Middle frontal gyrus (tissue), 1 donor: ENCODE data around the gene PAX2.

ENCODE experiments used
- DNase-seq: peaks from one replicate; pipeline ENCODE4 v3.0.0-alpha.2; 2015; ENCODE audit warnings: low spot score; ENCODE audit errors: extremely low spot score

PAX2 gene

DNA sequence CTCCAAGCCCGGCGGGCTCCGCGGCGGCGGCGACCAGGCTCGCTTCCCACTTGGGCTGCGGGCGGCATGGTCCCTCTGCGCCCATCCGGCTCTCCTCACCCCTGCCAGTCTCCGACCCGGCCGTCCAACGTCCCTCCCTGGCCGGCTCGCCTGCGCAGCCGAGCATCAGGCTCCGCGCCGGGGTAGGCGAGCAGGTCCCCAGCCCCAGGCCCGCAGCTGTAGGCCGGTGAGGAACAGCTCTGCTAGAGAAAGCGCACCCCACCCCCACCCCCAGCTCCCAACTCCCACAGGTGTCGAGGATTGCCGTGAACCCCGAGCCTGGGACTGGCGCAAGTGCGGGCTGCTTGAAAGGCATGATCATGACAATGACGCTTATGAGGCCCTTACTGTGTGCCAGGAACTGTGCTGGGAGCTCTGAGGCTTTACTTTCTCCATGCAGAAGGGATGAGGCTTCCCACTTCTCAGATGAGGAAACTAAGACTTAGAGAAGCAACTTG is 20.8 kb upstream of the PAX2 start:
- DNase-seq = no peak

DNA sequence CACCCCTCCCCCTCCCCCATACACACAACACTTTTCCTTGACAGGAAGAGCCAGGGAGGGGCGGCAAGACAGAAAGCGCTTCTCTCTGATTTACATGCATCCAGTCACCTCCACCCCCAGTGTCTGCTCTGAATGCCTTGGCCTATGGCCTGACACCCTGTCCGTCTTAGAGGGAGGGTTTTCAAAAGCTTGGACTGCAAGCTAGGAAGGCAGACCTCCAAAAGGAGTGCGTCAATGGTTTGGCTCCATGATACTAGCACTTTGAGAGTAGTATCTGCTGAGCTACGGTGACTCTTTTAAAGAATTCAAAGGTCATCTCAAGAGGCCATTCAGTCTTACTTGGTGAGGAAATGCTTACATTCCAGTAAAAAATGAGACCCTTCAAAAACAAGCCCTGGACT is 20.3 kb upstream of the PAX2 start:
- DNase-seq = no peak

DNA sequence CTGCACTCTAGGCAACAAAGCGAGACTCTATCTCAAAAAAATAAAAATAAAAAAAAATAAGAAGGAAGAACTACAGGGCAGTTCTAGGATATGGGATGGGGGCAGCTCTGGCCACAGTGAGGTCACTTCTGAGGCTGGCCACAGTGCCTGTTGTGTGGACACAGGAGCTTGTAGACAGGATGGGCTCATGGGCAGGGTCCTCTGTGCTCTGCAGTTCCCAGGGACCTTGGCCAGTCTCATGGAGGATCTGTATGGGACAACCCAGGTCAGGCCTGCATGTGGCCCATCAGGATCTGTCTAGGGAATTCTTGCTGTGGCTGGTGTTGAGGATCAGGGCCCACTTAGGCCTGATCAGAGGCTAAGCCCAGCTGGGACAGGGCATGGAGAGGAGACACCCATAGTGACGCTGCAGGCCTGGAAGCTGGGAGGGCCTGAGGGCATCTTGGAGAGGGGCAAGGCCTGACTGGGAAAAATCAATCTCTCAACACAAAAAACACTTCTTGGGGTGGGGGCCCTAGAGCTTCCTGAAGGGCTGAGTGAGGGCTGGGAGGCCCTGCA is 19.4 kb upstream of the PAX2 start:
- no peak for DNase-seq

DNA sequence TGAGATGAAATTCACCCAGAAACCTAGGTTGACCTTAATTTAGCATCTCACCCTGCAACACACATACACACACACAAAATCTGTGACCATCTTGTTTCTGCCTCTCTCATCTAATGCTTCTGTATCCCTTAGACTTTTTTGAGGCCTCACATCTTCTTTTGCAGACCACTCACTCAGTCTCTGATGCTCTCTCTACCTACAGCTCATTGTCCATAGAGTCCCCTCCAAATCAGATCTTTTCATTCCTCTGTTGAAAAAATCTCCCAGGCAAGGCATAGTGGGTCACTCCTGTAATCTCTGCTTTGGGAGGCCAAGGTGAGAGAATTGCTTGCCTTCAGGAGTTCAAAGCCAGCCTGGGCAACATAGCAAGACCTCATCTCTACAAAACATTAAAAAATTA is 17.6 kb upstream of the PAX2 start:
- DNase-seq = no peak

DNA sequence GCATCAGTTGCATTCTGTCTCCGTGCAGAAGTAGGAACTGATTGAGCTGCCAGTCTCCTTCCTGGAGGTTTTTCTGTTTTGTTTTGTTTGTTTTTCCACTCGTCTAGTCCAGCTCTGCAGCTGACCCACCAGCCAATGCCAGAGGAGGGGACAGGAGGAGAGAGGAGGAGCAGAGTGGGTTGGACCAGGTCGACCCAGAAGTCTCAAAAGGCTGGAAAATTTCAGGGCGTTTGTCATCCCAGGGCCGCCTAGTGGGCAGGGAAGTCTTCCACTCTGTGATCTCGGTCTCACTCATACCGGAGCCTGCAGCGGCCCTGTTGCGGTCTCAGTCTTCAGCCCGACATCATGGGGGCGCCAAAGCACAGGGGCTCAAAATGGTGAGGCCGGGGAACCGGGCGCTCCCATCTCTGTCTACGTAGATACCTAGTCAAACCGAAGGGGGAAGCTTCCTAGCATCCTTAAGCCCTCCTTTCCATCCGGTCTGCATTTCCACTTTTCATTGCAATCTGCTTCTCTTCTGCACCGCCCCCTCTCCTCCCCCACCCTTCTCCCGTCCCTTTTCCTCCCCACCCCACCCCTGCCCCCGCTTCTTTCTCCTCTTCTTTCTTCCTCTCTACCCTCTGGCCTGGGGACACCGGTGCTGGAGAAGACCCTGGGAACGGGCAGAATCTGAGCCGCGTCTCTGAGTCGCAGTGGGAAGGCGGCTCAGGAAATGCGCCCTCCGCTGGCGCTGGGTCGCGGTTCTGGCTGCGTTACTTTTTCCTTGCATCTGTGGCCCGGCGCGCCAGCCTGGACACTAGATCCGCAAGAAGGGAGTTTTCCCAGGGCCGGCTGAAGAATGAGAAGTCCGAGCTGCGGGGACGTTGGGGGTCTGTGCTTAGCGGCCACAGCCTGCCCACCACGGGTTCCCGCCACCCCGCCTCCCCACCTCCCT is 16.2 kb upstream of the PAX2 start:
- DNase-seq = no peak

DNA sequence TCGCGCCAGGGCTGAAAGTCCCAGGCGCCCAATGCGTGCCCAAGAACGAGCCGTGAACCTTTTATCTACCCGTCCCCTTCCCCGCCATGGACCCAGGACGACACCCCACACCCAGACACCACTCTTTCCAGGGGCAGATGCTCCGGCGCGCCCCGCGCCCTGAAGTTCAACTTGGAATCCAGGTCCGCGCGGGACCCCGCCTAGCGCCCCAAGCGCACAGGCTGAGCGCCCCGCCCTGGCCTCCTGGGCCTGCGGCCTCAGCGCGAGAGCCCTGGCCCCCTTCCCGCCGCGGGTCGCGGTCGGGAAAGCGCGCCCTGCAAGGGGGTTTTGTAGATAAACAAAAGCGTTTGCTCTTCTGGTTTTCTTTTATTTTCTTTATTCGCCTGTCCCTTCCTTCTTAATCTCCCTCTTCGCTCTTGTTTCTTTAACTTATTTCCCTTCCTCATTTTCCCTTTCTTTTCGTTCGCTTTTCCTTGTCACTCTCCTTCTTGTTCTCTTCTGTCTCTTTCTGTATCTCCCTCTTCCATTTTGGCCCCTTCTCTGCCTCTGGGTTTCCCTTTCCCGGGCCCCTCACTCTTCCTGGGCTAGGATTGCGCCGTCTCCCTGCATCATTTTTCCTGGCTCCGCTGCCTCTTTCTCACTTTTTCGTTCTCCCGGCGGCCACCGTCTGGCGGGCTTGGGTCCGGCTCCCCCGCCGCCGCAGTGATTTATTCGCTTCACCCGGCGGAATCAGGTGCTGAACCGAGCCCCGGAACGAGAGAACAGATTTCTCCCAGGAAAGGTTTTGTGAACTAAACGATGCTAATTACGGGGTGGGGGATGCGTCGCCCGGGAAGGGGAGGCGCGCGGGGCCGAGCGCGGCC is 15.3 kb upstream of the PAX2 start:
- DNase-seq = no peak

DNA sequence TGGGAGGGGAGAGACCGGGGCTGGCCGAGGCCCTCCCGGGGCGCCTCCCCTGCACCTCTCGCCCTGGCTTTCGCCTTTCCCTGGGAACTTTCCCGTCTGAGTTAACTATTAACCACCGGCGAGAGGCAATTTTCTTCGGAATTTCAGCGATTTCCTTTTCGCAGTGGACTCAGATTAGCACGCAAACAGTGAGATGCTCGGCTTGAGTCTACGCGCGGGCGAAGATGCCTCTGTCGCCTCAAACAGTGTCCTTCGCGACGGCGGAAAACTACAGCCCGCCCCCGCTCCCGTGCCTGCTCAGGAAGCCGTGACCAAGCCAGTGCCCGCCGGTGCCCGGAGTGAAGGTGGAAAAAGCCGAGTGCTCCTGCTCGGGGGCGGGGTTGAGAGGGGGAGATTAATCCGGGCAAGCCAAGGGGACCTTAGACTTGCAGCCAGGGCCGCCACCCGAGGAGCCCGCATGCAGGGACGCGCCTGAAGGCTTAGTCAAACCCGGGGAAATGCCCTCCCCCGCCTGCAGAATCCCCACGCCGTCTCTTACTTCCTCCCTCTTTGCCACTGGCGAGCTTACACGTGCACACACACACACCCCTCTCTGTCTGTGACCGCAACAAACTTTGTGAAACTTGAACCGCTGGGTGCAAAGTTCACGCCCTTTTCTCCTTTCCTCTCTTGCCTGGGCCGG is 14.5 kb upstream of the PAX2 start:
- DNase-seq = no peak

DNA sequence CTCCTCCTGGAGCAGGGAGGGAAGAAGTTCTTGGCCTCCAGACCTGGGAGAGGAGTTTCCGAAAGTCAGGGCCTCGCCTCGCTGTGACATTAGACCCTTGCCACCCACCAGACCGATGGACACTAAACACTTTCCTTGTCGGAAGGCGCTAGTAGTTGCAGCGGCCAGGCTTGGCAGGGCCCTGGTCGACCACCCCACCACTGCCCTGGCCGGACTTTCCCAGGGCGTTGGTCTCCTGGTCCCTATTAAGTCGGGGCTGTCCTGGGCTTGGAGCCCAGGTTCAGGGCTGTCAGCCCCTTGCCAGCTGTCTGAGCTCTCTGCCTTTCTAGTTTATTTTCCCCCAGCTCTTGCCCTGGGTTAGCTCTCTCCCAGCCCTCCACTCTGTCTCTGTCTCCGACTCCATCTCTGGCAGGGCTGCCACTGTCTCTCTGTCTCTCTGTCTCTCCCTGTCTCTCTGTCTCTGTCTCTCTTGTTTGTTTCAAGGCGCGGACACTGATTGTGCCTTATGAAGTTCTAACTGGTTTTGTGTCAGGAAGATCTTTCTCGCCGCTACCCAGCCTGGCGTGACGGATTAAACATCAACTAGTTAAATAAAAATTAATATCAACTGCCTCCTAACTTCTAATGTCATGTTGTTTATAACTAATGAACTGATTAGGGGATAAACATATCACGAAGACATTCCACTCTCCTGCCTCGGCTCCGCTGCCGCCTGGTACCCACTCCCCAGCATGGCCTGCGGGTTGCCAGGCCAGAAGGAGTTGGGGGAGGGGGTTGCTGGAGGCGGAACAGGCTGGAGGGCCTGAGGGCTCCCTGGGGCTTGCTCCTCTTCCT is 13.8 kb upstream of the PAX2 start:
- no peak for DNase-seq

DNA sequence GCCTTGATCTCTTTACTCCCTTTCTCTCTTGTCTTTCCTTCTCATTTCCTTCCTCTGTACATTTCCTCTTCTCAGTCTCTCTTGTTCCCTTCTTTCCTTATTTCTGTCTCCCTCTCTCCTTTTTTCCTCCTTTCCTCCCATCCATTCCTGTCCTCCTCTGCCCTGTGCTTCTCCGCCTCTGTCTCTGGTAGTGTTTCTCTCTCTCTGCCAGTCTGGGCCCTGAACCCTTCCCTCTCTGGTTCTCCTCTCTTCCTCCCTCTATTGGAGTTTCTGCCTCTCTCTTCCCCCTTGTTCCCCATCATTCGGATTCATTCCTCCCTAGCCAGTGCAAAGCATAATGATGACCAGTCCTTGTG is 13.2 kb upstream of the PAX2 start:
- DNase-seq = no peak

DNA sequence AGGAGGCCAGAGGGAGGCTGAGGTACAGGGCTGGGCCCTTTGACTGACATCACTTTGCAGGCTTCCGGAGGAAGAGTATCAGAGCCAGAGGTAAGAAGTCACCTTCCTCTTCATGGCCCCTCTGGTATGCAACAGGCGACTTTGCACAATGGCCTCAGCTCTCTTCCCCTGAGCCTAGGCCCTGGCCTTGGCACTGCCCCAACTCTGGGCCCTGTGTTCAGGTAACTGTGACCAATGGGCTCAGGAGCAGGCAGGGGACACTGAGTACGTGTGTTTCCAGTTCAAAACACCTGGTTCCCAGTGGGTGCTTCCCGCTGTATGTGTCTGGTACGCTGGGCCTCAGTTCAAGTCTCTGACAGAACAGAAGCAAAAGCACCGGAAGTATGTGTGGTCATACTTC is 12.1 kb upstream of the PAX2 start:
- no peak for DNase-seq

DNA sequence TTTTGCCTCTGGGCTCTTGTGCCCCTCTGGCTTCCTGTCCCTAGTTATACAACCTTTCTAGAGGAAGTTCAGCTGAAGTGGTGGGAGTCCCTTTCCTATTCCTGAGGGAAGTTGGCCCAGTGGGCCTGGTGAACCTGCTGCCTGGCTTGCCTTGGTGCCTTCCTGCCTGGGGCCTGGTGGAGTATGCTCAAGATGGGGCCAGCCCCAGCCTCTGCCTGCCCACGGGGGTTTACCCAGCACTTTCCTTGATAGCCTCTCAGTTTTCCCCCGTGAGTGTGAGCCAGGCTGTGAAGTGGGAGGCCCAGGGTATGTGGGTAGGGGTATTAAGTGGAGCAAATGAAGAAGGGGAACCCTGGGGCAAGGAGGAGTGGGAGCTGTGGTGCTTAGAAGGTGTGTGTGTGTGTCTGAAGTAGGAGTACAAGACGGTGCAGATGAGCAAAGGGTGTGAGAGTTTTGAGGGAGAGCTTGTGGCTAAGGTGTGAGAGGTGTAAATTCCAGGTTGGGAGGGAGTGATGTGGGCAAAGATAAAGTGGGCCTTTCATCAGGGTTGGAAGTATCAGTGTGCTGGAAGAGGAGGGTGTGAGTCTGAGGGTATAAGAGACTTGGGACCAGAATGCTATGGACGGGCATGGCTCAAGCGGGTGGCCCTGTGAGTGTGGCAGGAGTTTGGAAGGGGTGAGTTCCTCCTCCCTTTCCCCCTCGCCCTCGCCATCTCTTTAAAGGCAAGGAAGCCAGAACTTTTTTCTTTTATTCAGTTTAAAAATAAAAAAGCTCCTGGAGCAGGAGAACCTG is 10.9 kb upstream of the PAX2 start:
- no peak for DNase-seq

DNA sequence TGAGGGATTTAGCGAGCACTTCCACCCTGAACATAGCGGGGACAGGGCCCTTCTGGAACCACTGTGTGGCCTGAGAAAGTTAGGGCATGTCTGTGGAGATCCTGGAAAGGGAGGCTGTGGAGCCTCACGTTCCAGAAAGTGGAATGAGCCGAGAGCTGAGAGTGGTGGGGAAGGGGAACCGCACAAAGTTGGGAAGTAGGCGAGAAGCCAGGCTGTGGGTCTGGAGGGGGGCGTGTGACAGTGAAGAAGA is 10.4 kb upstream of the PAX2 start:
- DNase-seq = no peak

DNA sequence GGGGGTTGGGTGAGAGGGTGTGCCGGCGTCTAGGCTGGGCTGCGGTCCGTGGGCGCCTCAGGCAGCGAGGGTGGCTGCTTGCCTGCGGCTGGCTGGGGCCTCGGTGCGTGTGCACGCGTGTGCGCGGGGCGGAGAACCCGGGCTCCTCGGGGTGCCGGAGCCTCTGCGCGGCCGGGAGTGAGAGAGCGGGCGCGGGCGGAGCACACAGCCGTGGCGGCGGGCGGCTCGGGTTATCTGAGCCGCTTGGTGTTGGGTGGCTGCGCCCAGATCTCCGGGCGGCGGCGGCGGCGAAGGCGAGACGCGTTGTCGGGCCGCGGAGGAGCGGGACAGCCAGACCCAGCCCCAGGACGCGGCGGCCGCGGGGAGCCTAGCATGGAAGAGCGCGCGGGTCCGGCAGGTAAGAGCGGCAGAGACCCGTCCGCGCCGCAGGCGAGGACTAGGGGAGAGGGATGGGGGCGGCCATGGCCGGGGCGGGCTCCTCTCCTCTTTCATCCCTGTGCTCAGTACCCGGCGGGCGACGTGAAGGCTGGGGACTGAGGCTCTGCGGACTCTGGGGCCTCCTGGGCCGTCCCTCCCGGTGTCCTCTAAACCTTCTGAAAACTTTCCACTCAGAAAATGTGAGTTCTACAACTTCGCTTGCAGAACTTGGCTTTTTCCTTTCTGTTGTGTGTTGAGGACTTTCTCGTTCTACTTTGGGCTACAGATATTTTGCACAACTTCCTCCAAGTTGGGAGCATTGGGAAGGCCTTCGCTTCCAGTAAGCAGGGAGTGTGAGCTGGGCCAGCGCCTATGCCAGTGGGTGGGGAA is 9.8 kb upstream of the PAX2 start:
- DNase-seq = no peak

DNA sequence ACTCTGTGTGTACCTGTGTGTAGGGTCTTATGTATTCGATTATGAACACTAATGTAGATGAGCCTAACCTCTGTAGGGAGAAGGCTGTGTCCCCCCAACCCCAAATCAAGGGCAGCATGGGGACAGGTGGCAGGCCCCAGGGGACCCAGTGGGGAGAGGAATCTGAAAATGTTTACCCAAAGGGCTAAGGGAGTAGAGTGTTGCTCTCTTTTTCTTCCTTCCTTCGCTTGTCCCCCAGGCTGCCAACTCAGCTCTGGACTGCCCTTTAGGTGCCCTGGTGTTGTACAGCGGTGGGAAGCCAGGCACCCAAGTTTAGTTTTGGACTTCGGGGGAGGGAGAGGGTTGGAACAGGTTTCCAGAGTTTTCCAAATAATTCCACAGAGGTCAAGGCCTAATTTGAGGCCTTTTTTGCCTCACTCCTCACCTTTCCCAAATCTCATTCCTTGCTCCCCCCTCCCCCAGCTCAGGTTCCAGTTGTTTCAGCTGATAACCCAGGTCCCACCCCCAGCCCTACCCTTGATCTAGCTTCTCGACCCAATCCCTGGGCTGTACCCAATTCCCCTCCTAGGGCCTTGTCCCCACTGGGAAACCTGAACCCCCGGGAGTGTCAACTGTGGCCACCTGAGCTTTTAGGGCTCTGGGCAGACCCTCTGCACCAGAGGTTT is 9.1 kb upstream of the PAX2 start:
- no peak for DNase-seq

DNA sequence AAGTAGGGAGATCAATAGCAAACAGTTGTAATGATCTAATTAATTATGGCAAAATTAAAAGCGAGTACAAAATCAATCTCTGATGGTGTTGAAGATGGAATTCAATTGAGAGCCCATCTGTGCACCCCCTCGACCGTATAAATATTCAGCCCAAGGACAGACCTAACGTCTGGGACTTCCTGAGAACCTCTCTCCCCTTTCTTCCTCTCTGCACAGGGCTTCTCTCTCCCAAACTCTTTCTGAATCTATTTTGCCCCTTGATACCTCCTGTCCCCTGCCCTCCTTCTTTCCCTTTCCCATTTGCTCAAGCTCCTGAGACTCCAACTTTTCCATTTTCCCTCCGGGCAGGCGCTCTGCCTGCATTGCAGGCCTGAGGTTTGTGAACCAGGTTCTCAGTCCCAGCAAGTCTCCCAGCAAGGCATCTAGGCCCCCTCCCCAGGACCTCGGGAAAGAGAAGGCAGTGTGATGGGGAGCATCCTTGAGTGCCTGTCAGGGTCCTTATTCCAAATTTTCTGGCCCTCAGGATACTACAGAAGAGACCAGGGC is 8.5 kb upstream of the PAX2 start:
- no peak for DNase-seq

DNA sequence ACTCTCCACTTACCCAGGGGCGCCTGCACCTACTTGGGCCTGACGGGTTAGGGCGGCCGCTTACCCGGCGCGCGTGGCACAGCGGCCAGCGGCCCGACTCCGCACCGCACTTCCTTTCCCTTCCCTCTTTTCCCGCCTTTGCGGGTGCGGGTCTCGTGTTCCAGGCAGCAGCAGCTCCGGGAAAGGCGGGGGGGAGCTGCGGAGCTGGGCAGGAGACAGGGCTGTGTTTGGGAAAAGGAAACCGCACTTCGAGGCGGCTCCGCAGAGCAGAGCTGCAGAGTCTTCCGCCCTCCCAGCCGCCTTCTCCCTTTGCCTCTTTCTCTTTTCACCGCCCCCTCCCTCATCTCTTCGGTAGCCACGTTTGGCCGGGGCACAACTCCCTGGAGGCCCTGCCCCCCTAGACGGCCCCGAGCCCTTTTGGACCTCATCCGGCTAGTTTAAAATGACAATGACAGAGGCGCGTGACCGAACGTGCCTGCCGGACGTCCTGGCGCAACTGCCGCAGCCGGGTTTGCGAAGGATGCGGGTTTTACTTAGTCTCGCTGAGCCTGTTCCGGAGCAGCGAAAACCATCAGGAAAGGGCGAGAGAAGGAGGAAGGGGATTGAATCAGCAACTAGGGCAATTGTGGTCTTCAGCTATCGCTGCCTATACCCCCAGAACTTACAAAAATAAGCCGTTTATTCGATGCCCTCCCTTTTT is 7.9 kb upstream of the PAX2 start:
- DNase-seq = no peak

DNA sequence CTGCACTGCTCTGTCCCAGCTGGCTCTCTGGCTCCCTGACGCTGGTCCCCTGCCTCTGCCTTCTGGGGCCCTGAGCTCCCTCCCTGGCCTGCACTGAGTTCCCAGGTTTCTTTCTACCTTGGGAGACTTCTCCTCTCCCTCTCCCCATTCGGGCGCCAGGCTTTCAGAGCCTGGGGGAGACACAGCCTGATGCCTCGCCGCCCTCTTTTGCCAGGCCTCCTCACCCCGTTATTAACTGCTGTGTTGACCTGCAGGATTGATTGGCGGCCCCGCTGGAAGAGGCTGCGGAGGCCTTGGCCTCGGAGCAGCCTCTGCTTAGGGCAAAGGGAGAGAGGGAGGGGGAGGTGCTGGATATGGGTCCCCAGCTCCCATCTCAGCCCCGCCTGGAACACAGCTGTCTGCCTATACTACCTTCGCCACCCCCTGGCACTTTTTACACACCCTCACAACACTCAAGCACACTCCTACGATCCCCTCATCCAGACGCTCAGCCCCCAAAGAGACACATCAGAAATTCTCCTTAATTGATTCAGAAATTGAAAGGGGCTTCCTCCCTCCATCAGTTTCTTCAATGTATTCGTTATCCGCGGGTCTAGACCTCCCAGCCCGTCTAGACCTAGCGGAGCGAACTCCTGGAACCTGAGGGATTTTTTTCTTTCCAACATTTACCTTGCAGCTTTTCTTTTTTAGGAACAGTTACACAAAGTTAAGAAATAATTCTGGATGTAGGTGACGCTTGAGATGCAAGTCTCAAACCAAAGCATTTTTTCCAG is 7.1 kb upstream of the PAX2 start:
- DNase-seq = no peak
